Uterus (tissue), 2 donors: ENCODE measurements around the gene MEIS1.

ENCODE experiments used
- CTCF ChIP-seq, 4 experiments: fragments of 200-600 bp in 2 of 4; fragments of 450-650 bp in 2 of 4; sonication (generic) in 2 of 4; IDR thresholded peaks; one replicate each; pipeline ENCODE4 v1.5.1; 2016 to 2019; ENCODE audit warnings: antibody characterized with exemption in 4 of 4, mild to moderate bottlenecking in 2 of 4, moderate library complexity in 1 of 4
- POLR2A ChIP-seq, 2 donors: fragments of 450-650 bp; IDR thresholded peaks; one replicate each; pipeline ENCODE4 v1.6.1; 2016; ENCODE audit warnings: antibody characterized with exemption in 2 of 2, mild to moderate bottlenecking in 1 of 2, moderate library complexity in 1 of 2

DNA sequence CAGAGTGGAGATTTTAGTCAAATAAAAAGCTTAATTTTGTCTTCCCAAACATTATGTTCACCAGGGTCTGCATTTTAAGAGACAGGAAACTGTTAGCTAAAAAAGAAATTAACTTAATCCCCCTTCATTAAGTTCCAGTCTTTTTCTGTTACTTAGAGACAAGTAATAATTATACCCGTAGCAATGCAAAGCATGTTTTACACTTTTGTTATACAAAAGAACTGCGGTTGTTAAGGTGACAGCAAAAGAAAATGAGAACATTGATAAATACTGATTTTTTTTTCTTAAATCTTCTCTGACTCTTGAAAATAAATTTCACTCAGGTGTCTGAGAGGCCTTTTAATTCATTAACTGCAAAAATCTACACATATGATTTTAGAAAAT lies 101.4 kb downstream of the MEIS1 start:
- no peak for TF ChIP-seq POLR2A (IDR thresholded peaks at IDR 0.05)
- no peak for TF ChIP-seq CTCF (IDR thresholded peaks at IDR 0.05)
